HG03469 (cell line): Measurements from ENCODE around the gene IPO4.

Experiments
- ATAC-seq: cut with Tn5 transposase; IDR thresholded peaks from one replicate; pipeline ENCODE4 v1.9.1; 2021; ENCODE audit warnings: mild to moderate bottlenecking, moderate library complexity, moderate number of reproducible peaks; ENCODE audit not compliant: unreplicated experiment

IPO4 gene

DNA sequence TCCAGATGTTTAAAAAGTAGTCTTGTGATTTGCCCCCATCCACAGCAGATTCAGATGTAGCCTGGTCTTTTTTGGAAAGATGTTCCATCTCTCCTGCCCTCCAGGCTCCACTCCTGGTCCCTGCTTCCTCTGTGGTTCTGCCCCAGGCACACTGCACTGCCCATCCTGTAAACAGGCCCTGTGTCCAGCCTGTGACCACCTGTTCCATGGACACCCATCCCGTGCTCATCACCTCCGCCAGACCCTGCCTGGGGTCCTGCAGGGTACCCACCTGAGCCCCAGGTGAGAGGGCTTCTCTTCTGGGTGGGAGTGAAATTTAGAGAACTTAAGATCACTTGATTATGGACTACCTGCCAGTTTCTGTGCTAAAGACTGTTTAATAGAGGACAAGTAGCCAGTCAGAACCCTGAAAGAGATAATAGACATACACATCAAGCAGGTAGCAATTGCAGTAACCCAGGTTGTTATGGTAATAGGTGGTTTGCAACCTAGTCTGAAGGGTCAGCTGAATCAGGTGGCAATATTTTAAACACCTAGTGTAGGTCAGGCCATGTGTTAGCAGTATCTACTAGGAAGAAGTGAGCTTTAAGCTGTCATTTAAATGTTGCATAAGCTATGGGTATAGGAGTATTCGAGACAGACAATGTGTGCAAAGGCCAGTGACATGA, 39.2 kb downstream of the IPO4 start:
- ATAC-seq, result no peak

- no peak for ATAC-seq
Observed at GRCh38 chr14:24147761-24148428, 40.7 kb downstream of the IPO4 start.

DNA sequence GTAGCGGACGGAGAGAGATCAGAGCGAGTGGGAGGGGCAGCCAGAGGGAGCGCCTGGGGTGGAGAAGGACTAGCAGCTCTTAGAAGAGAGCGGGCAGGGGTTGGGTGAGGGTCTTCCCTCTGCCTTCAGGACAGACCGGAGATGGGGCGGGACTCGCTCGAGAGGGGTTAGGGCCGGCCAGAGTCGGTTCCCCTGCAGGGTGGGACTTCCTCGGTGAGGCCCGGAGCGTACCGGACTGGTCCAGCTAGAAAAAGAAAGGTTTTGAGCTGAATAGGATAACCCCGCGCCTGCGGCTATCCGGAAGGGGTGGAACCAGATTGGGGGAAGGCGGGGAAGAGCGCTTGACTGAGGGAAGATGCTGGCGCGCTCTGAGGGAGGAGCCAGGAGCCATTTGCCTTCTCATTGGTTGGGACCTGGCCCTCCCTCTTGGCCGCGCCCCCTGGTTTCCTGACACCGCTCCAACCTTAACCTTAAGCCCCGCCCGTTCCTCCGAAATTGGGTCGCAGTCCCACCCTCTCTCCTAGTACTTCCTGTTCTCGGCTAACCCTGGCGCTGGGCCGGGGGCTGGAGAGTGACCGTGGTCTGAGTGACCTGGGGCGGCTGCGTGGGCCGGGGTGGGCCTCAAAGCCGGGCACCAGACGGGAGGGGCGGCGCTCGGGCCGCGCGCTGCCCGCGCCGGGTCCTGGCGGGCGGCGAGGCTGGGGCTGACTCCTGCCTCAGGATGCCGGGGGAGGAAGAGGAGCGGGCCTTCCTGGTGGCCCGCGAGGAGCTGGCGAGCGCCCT, 41.4 kb downstream of the IPO4 start, which contains the start of gene RNF31:
TSS of gene RNF31 (plus strand) at position 521 of the 783 bp plus-strand sequence. CDS start at position 722, 201 bp downstream.
- peak; percentile 70 for ATAC-seq

DNA sequence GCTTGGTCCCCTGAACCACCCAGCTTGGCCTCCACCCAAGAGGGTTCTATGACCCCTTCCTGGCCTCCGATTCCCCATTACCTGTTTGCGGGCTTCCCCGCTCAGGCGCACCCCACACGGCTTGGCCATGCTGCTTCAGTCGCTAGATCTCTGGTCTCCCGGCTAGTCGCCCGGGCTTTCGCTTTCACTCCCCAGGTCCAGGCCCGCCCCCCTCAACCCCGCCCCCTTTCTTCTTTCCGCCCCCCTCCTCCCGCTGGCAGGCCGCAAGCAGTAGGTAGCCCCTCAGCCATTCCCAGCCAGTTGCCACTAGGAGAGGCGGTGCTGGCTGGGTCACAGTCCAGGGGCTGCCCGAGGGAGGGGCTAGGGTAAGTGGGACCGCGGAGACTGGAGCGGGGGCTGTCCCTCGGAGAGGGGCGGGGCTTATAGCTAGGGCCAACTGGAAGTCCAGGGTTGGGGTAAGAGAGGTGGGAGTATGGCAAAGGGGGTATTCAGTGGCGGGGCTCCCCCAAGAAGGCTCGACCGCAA, 42.1 kb downstream of the IPO4 start, which contains the start of gene PSME2:
TSS of gene PSME2 (minus strand) at position 158 of the 525 bp plus-strand sequence. CDS start at position 129, 29 bp downstream.
- peak; percentile 42 for ATAC-seq

- no peak for ATAC-seq
Observed at GRCh38 chr14:24145690-24146452, 42.7 kb downstream of the IPO4 start.

DNA sequence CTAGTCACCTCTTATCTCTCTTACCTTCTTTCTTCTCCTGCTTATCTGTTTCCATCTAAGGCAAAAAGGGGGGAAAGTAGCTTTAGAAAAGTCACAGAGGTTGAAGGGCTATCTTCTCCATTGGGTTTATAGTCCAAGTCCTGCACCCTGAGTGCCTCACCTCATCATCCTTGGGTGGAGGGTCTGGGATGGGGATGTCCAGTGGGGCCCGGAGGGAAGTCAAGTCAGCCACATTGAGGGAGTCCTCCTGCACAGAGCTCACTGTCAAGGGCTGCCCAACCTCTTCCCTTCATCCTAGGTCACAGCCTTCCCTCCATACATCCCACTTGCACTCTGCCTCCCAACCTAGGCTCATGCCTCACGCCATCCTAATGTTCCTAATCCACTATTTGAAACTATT, 43.4 kb downstream of the IPO4 start:
- no peak for ATAC-seq

DNA sequence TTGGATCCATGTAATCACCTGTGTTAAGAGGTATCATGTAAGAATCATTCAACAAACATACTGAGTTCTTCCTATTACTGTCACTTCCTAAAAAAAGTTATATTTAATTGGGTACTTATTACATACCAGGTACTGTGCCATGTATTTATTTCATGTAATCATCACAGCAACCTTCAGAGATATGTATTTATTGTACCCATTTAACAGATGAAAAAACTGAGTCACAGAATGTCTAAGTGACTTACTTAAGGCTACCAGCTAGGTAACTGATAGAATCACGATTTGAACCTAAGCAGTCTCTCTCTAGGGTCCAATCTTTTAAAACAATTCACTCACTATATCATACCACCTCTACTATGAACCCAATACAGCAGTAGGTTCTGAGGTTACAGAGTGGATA, 44.2 kb downstream of the IPO4 start:
- ATAC-seq, result no peak

DNA sequence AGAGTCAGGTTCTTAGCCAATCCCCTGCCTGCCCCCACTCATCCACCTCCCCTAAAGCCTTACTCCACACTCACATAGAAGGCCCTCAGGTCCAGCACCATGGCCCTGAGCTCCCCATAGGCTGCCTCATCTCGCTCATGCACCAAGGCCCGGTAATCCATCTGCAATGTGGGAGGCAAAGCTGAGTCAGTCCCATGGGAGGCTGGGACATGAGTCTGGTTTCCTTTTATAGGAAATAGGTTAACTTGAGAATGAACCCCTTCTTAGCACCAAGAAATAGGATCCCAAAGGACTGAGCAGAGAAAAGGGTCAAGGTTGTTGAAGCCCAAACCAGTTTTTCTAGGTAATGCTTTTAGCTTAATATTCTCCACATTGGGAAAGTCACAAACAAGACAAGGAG, 45.1 kb downstream of the IPO4 start:
- no peak for ATAC-seq

DNA sequence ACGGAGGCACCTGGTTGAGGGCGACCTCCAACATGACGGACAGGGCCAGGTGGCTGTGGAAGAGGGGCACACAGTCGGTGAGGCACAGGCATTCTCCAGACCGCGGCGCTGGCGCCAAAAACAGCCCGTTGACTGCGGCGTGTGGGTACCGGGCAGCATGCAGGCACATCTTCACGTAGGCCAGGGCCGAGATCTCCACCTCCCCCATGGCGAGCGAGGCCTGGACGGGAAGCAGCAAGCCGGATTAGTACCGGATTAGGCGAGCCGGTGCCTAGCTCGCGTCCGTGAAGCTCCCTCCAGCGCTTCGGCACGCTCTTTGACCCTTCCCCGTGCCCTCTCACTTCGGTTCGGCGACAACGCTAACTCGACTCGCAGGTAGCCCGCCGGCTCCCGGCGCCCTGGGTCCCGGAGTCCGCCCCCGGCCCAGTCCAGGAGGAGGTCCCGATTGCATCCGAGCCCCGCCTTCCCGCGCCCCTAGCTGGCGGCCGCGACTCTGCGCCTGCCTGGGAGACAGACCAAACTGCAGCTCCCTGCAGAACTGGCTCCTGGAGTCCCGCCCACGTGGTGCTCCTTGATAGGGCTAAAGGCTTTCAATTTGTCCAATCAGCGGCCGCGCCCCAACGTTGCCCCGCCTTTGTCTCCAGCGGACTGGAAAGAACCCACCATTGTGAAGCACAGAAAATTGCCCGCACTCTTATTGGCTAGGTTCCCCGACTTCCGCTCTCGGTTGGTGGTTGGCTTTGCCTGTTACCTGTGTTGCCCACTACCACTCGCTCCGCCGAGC, 47.3 kb downstream of the IPO4 start, which contains the start of gene EMC9:
TSS of gene EMC9 (minus strand) at position 495 of the 784 bp plus-strand sequence. CDS start at position 208, 287 bp downstream.
- ATAC-seq, result peak; percentile 71

- no peak for ATAC-seq
Observed at GRCh38 chr14:24139272-24139934, 49.2 kb downstream of the IPO4 start.

DNA sequence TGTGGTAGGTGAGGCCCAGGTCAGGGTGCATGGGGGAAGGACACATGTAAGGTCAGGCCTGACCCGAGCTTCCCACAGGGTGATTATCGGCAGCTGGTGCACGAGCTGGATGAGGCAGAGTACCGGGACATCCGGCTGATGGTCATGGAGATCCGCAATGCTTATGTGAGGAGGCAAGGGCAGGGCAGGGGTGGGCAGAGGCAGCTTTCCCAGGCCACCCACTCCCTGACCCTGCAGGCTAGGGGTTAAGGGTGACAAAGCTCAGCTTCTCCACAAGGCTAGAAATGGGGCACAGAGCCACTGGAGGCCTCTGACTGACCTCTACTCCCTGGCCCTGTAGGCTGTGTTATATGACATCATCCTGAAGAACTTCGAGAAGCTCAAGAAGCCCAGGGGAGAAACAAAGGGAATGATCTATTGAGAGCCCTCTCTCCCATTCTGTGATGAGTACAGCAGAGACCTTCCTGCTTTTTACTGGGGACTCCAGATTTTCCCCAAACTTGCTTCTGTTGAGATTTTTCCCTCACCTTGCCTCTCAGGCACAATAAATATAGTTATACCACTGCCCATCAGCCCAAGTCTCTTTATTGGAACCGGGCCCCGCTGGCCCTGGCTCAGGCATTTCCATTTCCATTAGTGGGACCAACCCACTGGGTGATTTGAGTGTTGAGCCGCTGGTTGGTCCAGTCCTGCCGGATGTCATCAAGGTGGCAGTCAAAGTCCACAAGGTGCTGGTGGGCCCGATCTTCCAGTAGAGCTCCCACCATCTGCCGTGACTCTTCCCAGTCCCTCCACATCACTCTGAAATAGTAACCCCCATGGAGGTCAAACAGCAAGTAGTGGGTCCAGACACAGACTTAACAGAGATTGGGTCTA, 50.0 kb downstream of the IPO4 start:
- no peak for ATAC-seq

GRCh38 chr14:24137529-24138395, 50.9 kb downstream of the IPO4 start:
- ATAC-seq, result no peak

DNA sequence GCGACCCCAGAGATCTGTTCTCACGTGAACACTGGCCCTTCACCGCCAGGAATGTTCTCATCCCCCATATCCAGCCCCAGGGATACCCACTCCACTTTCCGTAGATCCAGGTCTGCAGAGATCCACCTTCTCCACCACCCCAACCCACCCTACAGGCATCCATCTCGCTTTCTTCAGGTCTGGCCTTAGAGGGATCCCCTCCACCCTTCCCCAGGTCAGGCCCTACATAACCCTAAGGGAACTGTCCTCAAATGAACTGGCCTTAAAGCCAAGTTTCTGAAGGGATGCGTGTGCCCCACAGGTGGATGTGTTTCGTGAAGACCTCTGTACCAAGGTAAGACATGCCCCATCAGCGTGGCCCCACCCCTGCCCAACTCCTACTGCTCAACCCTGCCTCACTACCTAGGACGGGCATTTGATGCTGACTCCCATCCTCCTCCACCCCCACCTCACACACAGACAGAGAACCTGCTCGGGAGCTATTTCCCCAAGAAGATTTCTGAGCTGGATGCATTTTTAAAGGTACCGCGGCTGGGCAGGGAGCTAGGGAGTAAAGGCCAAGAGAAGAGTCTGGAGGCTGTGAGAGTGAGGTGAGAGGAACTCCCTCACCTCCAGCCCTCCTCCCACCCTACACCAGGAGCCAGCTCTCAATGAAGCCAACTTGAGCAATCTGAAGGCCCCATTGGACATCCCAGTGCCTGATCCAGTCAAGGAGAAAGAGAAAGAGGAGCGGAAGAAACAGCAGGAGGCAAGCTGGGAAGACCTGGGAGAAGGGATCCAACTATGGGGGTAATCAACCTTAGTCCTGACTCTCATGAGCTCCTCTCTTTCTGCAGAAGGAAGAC, 51.7 kb downstream of the IPO4 start:
- no peak for ATAC-seq

- peak; percentile 35 for ATAC-seq
Observed at GRCh38 chr14:24135834-24136683, 52.6 kb downstream of the IPO4 start, which contains the start of gene PSME1. PSME1 (plus strand) TSS chr14:24136194; CDS start chr14:24136263, 69 bp downstream.

DNA sequence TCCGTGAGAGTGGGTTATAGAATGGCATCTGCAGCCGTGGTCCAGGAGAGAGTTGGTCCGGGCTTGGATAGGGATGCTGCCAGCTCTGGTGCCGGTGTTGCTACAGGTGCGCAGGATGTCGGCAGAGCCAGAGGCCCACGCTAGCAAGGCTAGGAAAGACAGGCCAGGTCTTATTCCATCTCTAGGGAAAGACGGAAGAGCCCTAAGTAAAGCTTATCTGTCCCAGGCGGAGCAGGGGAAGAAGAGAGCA, 53.1 kb downstream of the IPO4 start:
- ATAC-seq, result no peak

DNA sequence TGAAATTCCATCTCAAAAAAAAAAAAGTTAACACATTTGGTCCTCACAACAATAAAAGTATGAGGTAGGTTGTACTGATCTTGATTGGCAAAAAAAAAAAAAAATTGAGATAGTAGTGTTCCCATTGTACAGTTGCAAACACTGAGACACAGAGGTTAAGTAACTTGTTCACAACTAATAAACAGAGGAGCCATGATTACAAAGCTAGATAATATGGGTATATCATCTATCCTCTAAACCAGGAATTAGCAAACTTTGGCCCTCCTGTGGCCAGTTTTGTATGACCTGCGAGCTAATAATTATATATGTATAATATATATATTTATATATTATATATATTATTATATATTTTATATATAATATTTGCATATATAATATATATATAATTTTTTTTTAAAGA, 54.9 kb downstream of the IPO4 start:
- ATAC-seq, result no peak
